GM12875 (cell line): ENCODE results near the gene SLC39A11.

Experiments used
- H3K4me3 ChIP-seq: one replicate; pipeline ENCODE4 v1.5.1; 2011; ENCODE audit warnings: low read depth, low read length, control low read depth
- TF ChIP-seq, protein P1 (sequence below): IDR thresholded peaks from 2 replicates; pipeline ENCODE4 v1.5.1; 2011; ENCODE audit warnings: low read depth, mild to moderate bottlenecking, control low read depth, inconsistent platforms, low read length, moderate library complexity, borderline replicate concordance; ENCODE audit not compliant: insufficient read depth

The SLC39A11 gene

DNA sequence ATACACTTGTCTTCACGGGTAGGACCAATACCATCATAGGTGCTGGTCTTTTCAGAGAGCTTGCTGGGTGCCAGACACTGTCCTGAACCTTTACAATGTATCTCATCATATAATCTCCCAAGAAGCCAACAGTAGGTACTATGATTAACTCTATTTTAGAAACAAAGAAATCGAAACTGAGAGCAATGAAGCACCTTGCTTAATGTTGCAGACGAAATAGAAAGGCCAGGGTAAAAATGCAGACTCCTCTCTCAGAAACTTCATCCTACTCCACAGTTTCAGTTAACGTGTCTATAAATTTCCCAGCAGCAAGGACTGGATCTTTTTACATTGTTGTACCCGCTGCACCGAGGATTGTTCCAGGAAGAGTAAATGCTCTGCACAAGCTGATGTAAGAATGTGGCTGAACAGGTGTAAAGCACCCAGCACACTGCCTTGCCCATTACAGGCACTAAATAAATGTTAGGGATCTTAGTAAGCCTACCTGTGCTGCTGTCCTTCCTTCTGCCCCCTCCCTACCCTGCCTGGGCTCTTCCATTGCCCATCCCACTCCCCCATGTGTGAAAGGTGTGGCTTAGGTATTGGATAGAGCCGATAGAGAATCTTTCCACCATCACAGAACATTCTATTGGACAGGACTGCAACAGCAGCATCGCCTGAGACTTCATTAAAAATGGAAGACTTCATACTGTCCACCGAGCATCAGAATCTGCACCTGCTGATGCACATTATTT is 495.0 kb downstream of the SLC39A11 start:
- TF ChIP-seq, protein P1, sequence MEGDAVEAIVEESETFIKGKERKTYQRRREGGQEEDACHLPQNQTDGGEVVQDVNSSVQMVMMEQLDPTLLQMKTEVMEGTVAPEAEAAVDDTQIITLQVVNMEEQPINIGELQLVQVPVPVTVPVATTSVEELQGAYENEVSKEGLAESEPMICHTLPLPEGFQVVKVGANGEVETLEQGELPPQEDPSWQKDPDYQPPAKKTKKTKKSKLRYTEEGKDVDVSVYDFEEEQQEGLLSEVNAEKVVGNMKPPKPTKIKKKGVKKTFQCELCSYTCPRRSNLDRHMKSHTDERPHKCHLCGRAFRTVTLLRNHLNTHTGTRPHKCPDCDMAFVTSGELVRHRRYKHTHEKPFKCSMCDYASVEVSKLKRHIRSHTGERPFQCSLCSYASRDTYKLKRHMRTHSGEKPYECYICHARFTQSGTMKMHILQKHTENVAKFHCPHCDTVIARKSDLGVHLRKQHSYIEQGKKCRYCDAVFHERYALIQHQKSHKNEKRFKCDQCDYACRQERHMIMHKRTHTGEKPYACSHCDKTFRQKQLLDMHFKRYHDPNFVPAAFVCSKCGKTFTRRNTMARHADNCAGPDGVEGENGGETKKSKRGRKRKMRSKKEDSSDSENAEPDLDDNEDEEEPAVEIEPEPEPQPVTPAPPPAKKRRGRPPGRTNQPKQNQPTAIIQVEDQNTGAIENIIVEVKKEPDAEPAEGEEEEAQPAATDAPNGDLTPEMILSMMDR: no peak
- H3K4me3 ChIP-seq: no peak overlapping the region
